ENCODE measurements around the gene MEST.
A peak's percentile ranks its signal among the peaks of the same experiment; 100 is the strongest.
"Not testable (repeated sequence)": the region's sequence is repeated elsewhere in the genome, so short reads cannot be mapped to it uniquely, and the experiment has no call there.

Gene MEST

DNA sequence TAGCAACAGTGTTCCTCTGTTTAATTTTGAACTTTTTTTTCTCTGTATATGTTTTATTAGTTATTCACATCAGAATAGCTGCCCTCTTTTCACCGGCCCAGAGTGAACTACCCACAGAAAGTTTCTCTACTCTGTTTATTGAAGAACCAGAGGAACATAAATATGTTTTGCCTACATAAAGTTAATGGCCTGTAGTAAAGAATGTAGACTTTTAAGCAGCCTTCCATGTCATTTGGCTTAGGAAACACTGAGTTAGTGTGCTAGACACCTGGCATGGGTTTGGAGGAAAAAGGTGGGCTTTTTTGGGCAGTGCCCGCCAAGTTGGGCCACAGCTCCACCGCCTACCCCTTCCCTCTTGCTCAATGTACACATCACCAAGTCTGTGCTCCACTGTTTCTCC is 8.9 kb upstream of the MEST start:
- DNase-seq (ENCODE audit: low spot score) (no peak), FAIRE-seq (no peak)

DNA sequence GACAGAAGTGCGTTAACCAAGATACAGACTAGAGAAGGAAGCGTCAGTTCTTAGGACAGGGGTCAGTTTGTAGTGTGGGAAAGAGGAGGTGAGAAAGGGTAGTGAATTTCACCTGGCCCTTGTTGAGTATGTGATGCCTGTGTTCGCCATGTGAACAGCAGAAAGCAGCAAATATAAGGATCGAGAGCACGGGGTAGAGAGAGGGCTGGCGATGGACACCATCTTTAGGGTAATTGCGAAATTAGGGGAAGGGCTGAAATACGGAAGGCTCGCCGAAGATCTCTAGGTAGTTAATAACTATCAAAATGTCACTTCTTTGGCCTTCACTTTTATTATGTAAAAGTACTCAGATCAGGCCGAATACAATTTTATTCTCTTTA is 6.2 kb upstream of the MEST start:
- FAIRE-seq = no peak
- DNase-seq (ENCODE audit: low spot score) = no peak

DNA sequence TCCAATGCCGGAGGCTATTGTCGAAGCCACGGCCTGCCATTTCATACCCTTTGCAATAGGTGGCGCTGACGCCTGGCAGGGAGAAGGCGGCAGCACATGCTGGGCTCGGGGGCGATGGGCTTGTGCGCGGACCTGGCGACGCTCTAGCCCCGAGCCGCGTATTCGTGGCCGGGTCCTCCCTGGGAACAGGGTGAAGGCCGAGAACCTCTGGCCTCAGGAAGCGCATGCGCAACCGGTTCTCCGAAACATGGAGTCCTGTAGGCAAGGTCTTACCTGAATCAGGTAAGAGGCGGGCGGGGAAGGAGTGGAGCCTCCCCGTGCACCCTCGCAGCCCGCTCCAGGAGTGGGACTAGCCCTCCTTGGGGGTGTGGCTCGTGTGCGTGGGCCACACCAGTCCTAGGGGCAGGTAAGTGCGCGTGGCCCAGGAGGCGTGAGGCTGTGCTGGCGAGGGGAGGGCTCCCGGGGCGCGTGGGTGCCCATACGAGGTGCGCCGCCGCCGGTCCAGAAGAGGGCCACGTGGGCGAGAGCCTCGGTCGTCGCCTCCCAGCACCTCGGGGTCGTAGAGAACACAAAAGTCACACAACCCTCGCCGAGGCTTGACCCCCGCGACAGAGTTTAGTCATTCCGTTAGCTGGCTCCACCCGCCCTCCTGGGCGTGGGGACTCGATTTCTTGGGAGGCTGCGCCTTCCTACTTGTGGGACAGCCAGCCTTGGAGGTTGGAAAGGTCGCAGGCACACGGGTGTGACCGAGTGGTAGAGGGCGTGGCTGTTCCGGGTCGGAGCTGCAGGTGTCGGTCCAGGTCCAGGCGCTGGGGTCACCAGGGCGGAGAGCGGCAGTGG is 5.6 kb upstream of the MEST start:
- DNase-seq (ENCODE audit: low spot score) (no peak), FAIRE-seq (no peak)

DNA sequence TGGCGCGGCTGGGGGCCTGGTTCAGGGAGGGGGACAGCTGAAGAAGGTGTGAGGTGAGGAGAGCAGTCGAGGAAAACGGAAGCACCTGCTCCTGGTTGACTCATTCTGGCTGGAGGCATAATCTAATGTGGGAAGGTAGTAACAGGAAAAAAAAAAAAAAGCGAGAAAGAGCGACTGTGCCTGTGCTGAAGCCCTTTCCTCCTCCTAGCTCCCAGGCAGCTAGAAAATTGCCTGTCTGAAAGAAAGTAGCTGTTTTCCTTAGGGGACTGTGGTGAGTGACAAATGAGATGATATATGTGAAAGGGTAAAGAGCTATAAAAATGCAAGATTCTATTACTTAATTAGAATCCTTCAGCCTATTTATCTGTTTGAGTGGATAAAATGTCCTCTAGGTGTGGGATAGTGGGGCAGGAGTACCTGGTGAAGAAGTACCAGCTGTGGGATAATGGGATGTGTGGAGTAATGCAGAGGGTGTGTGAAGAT is 4.9 kb upstream of the MEST start:
- FAIRE-seq = no peak
- no peak for DNase-seq (ENCODE audit: low spot score)

DNA sequence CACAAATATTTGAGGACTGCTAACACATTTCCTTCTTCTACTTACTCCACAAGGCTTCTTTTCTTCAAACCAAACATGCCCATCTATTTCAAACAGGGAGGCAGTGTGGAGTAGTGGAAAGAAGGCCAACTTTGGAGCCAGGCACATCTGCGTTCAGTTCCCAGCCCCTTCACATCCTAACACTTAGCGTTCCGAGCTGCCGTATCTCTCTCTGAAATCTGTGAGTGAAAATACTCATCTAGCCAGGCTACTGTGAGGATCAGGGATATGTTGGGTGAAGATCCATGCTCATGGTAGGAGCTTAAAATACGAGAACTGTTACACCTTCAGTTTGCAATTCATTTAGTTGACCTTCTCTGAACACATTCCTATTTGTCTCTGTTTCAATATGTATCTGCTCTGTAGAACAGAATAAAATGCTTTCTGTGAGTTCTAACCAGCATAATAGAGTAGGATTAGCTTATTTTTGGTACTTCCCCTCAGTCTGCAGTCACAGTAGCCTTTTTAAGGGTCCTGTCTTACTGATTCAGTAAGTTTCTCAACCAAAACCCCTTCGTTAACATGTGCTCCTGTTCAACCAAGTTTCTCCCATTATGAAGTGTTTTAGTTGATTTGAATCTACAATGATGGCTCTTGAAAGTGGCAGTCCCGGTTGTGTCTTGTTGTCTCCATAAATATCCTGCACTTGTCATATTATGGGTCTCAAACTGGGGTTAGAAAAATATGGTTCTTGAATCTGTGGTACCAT is 3.3 kb upstream of the MEST start:
- DNase-seq (ENCODE audit: low spot score) = no peak
- no peak for FAIRE-seq

DNA sequence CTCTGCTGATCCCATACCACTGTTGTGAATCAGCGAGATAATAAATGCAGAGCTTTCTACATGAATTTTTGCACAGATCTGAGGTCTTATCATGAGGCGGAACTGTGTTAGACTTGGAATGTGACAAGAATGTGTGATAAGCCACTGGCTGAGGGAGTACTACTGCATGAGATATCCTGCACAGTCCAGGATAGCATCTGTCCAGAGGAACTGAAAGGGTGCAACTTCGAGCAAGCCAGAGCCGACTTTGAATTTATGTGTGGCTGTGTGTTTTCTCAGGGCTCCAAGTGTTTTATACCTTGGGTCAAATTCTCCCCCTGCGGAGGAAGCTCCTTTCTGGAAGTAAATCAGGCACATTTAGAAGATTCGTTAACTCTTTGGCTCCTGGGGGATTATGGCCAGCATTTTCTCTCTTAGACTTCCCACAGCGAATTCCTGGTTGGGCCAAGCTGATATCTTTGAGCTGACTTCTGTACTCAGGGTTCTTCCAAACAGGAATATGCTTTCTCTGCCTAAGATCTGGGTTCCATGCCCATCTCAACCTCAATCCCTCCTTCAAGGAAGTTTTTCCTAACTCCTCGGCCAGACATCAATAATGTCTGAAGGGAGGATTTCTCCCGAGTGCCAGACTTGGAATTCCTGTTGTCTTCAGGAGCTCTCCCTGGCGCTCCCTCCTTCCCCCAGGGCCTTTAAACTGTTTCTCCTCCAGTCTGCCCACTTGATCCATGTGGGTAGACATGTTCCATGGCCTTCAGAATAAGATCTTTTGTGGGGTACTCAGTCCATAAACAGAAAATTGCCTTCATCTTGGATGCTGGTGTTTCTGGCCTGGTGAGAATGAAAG is 2.5 kb upstream of the MEST start:
- FAIRE-seq = no peak
- DNase-seq (ENCODE audit: low spot score) = peak; percentile 13

DNA sequence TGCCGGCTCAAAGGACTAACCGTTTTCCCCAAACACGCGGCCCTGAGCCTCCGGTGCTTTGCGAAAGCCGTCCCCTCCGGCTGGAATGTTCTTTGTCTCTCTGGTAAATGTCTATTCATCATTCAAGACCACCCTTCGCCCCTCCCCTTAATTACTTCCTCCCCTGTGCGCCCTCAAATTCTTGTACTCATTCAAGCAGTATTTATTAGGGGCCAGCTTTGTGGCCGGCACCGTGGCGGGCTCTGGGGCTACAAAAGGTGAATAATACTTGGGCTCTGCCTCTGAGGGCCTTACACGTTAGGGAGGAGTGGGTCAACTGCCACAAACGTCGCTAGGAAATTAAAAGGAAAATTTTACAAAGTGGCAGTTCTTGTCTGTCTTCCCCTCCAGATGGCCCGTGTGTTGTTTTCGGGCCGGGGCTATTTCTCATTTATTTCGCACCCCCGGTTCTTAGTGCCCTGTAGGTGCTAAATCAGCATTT is 1.5 kb upstream of the MEST start:
- no peak for DNase-seq (ENCODE audit: low spot score)
- FAIRE-seq = no peak

DNA sequence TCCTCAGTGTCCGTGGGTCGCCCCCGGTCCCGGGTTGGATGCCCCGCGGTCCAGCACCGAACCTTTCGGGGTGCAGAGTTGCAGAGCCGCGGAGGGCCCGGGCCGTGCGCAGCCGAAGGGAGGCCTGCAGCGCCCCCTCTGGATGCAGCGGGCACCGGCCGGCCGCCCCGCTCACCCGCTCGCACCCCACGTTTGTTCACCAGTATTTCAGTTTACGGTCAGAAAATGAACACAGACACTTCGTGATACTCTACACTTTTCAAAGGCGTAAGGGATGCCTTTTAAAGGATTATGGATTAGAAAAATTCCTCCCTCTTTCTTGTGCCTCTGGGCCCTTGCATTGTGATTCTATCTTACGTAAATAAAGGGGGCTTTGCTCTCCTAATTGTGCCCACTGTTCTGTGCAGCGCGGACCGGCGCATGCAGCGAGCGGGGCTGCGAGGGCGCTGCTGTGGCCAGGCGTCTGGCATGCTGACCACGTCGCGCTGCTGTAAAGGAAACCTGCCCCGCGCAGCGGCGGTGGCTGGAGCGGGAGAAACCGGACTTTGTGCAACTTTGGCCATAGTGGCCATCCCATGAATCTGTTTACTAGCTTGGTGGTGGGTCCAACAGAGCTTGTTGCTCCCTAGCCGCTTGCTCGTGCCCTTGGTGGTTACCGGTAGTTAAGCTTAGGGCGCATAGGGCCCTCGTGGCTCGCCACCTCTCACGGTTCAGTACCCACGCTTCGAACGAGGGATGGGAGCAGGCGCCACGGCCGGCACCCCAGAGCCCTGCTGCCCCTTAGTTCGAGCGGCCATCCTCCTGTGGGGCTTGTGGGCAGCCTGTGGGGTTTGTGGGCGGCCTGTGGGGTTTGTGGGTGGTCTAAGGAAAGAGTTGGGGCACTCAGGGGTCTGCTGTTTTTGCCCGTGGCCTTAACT is 739 bp upstream of the MEST start:
- FAIRE-seq (no peak), DNase-seq (ENCODE audit: low spot score) (no peak)

DNA sequence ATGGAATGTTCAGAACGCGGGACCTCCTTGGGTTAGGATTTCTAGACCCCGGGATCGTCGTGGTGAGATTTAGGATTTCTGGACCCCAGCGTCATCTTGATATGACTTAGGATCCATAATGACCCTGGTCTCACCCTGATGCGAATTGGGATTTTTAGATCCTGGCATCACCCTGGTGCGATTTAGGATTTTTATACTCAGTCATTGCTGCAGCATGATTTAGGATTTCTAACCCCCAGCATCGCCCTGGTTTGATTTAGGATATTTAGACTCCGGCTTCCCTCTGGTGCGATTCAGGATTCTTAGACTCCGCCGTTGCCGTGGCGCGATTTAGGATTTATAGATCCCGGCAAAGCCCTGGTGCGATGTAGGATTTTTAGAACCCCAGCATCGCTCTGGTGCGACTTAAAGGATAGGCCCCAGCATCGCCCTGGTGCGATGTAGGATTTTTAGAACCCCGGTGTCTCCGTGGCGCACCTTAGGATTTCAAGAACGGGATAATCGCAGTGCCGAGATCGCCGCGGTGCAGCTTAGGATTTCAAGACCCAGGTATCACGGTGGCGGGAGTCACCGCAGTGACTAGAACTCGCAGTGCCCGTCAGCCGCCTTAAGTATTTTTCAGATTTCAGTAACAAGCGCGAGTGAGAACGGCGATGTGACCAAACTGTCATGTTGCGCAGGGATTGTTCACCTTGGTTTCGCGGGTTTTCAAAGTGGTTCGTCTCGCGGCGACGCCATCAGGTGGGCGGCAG is 814 bp downstream of the MEST start:
- no peak for DNase-seq (ENCODE audit: low spot score)
- no peak for FAIRE-seq

DNA sequence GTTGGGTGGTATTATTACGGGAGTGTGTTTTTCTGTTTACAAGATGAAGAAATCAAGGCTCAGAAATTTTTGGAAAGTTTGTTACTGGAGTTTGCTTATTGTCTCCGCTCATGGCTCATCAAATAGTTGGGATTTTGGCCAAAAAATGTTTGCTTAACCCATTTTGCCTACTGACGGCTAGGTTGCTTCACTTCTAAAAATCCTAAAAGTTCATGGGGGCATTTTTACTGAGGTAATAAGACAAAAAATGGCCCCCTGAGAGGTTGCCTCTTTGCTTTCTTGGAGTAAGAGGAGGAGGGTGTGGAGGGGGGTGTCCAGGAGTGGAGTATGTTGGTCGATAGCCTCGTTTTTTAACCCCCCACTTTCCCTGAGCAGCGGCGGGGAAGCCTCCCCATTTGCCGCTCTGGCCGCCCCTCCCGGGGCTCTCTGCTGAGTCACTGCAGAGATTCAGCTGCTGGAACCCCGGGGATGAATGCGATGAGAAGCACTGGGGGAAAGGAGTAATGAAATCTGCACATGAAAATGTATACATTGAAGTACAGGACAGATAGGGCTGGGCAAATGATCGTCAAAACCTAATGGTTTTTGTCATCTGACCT is 1.5 kb downstream of the MEST start:
- no peak for DNase-seq (ENCODE audit: low spot score)

DNA sequence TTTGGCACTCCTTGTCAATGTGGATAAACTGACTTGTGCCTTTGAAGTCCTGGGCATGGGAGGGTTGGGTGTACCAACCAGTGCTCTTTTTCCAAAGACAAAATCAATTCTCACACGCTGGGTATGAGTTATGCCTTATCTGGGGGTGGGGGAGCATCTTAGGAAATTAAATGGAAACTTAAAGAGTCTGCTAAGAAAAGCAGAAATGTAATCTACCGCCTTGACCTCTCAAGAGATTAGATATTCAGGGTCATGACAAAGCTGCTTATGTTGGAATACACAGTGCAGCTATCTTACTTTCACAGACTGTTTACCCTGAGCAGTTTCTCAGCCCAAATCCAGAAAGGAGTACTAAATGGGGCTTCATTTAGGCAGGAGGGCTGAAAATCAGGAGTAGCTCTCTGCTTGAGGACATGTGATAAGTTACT is 2.6 kb downstream of the MEST start:
- no peak for FAIRE-seq

More for the DNA sequence above, 1.5 kb downstream of the MEST start:
- no peak for FAIRE-seq

DNA sequence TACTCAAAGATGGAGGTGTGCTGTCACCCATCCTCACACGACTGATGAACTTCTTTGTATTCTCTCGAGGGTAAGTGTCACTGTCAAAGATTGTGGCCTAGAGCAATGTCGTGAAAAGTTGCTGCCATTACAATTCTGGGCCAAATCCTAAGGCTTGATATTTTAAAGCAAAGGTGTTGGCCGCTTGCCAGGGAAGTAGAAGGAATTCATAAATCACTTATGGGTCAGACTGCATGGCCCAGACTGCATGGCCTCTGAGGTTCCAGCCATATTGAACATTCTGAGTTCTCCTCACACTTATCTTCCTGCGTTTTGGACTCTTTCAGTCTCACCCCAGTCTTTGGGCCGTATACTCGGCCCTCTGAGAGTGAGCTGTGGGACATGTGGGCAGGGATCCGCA is 8.6 kb downstream of the MEST start:
- DNase-seq (ENCODE audit: low spot score) (no peak), FAIRE-seq (no peak)

More for the DNA sequence above, 2.6 kb downstream of the MEST start:
- DNase-seq (ENCODE audit: low spot score) = no peak

DNA sequence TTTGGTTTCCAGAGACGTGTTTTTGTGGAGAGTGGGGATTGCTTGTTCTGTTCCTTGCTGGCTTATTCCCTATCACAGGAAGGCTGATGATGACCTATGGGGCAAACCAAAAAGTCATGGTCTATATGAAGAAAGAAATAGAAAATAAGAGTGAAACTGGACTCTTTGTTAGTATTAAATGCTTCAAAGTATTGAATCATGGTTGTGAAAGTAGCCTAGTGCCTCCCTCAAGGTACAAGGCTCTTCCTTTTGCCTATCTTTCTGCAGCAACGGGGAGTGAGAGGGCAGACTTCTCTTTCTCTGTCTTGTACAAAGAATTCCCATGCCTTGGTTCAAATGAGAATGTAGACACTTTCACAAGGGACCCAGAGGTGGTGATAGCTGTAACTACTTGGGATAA is 9.0 kb downstream of the MEST start:
- no peak for DNase-seq (ENCODE audit: low spot score)
- FAIRE-seq = no peak

DNA sequence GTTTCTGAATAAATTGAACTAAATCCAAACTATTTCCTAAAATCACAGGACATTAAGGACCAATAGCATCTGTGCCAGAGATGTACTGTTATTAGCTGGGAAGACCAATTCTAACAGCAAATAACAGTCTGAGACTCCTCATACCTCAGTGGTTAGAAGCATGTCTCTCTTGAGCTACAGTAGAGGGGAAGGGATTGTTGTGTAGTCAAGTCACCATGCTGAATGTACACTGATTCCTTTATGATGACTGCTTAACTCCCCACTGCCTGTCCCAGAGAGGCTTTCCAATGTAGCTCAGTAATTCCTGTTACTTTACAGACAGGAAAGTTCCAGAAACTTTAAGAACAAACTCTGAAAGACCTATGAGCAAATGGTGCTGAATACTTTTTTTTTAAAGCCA is 13.9 kb downstream of the MEST start:
- DNase-seq (ENCODE audit: low spot score) = no peak
- no peak for FAIRE-seq

DNA sequence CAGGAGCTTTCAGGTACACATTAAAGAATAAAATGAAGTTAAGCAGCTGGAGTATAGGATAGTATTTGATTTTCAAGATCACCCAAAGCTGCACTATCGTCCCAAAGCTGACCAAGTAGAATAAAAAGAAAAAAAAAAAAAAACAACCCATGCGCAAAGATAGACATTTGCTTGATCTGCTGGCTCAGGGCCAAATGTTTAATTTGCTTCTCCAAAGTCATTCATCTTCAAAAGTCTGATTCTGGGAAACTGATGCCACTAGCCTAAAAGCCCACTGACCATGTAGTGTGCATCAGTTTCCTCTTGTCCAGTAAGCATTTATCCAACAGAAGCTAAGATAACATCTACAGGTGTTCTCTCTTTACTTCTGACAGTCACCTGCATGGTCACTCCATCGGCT is 14.5 kb downstream of the MEST start:
- FAIRE-seq (no peak), DNase-seq (ENCODE audit: low spot score) (no peak)

DNA sequence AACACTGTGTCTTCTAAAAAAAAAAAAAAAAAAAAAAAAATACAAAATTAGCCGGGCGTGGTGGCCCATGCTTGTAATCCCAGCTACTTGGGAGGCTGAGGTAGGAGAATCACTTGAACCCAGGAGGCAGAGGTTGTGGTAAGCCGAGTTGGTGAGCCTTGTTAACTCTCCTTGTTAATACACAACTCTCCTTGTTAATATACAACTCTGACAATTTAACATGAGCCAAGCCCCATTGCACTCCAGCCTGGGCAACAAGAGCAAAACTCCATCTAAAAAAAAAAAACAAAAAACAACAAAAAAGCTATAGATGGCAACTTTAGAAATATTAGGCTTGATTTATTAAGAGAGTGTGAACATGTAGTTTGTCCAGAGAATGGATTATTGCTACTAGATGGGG is 20.2 kb downstream of the MEST start:
- FAIRE-seq = not testable (repeated sequence)

DNA sequence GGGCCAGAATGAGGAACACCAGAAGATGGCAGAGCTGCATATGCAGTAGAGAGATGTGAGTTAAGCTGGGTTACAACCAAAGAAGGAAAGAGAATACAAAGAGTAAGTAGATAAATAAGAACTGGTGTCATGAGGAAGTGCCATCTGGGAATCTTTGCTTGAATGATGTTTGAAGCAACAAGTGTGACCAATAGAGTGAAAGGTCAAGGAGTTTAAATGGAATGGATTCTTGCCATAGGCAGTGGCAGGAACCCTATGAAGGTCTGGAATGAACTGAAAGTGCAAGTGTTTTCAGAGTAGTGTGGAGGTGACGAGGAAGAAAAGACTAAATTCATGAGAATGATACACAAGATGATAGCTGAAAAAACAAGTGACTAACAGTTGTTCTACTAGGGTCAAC is 21.6 kb downstream of the MEST start:
- DNase-seq (ENCODE audit: low spot score) = no peak
- FAIRE-seq = no peak

More for the DNA sequence above, 20.2 kb downstream of the MEST start:
- DNase-seq (ENCODE audit: low spot score) = not testable (repeated sequence)

DNA sequence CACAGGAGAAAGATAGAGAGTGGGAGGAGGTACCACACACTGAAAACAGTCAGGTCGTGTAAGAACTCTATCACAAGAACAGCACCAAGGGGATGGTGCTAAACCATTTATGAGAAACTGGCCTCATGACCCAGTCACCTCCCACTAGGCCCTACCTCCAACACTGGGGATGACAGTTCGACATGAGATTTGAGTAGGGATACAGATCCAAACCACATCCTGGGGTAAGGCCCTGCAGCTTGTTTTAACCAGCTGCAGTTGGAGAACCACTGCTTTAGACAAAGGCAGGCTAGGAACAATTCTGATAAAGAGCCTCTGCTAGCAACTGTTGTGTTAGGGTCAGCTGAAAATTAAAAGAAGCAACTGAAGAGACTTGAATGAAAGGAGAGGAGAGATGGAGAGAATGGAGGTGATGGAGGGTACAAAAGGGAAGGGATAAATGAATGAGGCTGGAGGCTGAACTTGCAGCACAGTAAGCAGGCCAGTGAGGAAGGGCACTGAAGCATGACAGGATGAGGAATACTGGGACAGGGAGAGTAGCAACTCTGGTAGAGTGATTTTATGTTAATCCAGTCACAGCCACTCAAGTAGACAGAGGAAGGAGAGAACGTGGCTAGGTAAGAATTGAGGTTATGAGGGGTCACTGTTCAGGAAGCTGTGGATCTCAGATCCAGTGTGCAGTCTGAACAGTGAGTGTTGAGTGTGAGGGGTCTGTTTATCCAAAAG is 23.6 kb downstream of the MEST start:
- FAIRE-seq (no peak), DNase-seq (ENCODE audit: low spot score) (no peak)
